ENCODE measurements around the gene PLD3. TPM values are rescaled to one million over a fixed set of nuclear protein-coding genes. Genes with fewer than 3 reads are reported as not detected.
A peak's percentile ranks its signal among the peaks of the same experiment; 100 is the strongest.

The PLD3 gene
- 100 to 1,000 TPM; 193 to 202 TPM for total RNA-seq
- long read RNA-seq, transcript PLD3-207 (13 exons, 2,140 nt) = major isoform, 11 of 135 reads
- long read RNA-seq, transcript PLD3-213 (3 exons, 750 nt) = minor isoform, 8 of 135 reads
- long read RNA-seq, partial matches to known transcripts = 35 of 135 reads
- long read RNA-seq, other reads (novel, unspliced or antisense) = 80 of 135 reads

DNA sequence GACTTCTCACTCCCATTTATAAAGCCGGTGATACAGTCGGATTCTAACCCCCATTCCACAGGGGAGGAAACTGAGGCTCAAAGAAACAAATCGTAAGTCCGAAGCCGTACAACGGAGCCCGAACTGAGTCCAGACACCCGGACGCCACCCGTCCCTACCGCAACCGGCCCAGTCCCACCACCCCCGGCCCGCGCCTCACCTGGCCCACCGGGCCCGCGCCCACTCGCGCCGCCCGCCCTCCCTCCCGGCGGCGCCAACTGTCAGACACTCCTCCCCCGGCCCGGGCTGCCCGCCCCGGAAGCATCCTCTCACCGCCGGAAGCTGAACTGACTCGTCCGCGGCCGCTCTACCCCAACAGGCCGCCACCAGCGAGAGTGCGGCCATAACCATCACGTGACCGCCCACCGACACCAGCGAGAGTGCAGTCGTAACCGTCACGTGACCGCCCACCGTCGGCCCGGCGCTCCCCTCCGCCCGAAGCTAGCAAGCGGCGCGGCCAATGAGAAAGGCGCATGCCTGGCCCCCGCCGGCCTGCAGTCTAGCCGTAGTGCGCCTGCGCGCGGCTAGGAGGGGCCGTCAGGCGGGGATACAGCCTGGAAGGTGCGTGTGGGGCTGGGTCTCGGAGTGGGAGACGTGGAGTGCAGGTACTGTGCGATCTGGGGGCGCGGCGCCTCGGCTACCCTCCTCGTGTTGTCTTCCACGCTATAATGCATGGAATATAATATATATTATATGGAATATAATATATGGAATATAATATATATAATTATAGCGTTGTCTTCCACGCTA lies at the start of gene PLD3, which contains the start of gene C19orf47:
Gene PLD3, plus strand, starts transcription at position 571 of the 789 bp plus-strand sequence. CDS start 17,789 bp downstream, outside the sequence.
Gene C19orf47, minus strand, starts transcription at position 273 of the 789 bp plus-strand sequence. CDS start 6,540 bp downstream, outside the sequence.
- ATAC-seq (peak; percentile 99), DNase-seq (peak; percentile 100)
- intact Hi-C loops (cut with DNase I) = no loop called here

DNA sequence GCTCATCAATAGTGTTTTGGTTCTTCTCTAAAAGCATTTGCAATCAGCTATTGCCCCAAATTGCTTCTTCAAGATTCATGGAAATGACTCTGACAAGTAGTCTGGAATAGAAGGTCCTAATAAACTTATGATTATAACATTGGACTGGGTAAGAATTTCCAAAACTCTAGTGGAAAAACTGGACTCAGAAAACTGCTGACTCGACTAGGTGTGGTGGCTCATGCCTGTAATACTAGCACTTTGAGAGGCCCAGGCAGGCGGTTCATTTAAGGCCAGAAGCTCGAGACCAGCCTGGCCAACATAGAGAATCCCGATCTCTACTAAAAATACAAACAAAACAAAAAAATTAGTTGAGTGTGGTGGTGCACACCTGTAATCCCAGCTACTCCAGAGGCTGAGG lies 47.8 kb upstream of the PLD3 start:
- no peak for DNase-seq
- intact Hi-C loops (cut with DNase I) = loop anchor here in 1 of 2 donors (10.0 kb wide), 2 partner anchors 224 to 294 kb away; no protein-coding TSS in a partner anchor
- no peak for ATAC-seq

GRCh38 chr19:40302224-40303011 lies 46.1 kb upstream of the PLD3 start:
- DNase-seq (no peak), ATAC-seq (no peak)
- intact Hi-C loops (cut with DNase I) = loop anchor here in 1 of 2 donors (10.0 kb wide), 2 partner anchors 222 to 292 kb away; no protein-coding TSS in a partner anchor

DNA sequence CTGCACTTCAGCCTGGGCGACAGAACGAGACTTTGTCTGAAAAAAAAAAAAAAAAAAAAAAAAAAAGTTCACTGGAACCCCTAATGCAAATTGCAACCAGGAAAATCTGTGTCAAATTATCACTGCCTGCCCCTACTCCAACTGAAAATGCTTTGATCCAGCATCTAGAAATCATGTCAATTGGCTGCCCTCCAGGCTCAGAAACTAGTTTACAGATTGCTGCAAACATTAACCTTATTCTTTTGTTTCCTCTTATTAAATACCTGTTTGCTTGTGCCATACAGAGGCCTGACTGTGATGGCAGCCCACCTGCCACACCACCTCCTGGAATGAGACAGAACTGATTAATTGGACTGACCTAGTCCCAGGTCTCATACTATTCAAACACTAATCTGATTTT lies 44.7 kb upstream of the PLD3 start:
- DNase-seq (no peak), ATAC-seq (no peak)
- intact Hi-C loops (cut with DNase I) = loop anchor here in 1 of 2 donors (10.0 kb wide), 2 partner anchors 221 to 291 kb away; no protein-coding TSS in a partner anchor

- intact Hi-C loops (cut with DNase I) = loop anchor here in 1 of 2 donors (10.0 kb wide), 2 partner anchors 220 to 290 kb away; no protein-coding TSS in a partner anchor
- ATAC-seq (no peak), DNase-seq (no peak)
Observed at GRCh38 chr19:40304306-40304705, 44.2 kb upstream of the PLD3 start.

DNA sequence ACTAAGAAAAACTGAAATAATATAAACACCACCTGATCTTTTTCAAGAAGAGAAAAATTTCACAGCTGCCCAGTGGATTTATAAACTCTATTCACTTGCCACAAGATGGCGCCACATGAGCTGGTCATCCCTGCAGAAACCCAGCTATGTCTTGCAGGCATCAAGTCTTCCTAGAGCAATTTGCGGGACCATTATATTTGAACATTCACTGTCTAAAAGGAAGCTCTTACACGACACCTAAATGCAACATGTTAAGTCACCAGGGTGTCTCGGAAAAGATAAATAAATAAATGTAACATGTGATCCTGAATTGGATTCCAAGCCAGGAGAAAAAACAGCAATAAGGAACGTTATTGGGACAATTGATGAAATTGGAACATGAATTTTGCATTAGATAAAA lies 43.1 kb upstream of the PLD3 start:
- intact Hi-C loops (cut with DNase I) = loop anchor here in 1 of 2 donors (10.0 kb wide), 2 partner anchors 219 to 289 kb away; no protein-coding TSS in a partner anchor
- ATAC-seq (peak; percentile 76 to 84), DNase-seq (peak; percentile 76)

DNA sequence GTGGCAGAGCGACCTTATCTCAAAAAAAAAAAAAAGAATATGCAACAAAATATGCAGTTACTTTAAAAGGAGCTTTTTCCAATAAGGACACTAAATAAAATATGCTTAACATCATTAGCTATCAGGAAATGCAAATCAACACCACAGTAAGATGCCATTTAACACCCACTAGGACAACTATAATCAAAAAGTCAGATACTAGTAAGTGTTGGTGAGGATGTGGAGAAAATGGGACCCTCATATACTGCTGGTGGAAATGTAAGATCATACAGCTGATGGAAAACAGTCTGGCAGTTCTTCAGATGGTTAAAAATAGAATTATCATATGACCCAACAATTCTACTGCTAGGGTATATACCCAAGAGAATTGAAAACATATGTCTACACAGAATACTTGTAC lies 38.8 kb upstream of the PLD3 start:
- ATAC-seq (no peak), DNase-seq (no peak)
- intact Hi-C loops (cut with DNase I) = loop anchor here in 1 of 2 donors (10.0 kb wide), 2 partner anchors 215 to 285 kb away; no protein-coding TSS in a partner anchor

DNA sequence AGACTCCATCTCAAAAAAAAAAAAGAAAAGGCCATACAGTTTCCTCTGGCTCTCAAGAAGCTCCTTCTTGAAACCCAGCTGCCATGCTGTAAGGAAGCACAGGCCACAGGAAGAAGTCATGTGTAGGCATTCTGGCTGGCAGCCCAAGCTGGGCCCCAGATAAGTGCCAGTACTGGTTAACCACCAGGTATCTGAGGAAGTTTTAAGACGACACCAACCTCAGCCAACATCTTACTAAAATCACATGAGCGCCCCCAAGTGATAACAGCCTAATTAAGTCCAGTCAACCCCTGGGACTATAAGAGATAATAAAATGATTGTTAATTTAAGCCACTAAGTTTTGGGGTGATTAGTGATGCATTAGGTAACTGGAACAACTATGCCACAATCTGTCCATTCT lies 36.0 kb upstream of the PLD3 start:
- intact Hi-C loops (cut with DNase I) = no loop called here
- DNase-seq (no peak), ATAC-seq (no peak)

GRCh38 chr19:40313229-40313983 lies 35.1 kb upstream of the PLD3 start:
- intact Hi-C loops (cut with DNase I) = no loop called here
- DNase-seq (no peak), ATAC-seq (no peak)

GRCh38 chr19:40314656-40315055 lies 33.8 kb upstream of the PLD3 start:
- no peak for DNase-seq
- intact Hi-C loops (cut with DNase I) = no loop called here
- ATAC-seq = no peak

DNA sequence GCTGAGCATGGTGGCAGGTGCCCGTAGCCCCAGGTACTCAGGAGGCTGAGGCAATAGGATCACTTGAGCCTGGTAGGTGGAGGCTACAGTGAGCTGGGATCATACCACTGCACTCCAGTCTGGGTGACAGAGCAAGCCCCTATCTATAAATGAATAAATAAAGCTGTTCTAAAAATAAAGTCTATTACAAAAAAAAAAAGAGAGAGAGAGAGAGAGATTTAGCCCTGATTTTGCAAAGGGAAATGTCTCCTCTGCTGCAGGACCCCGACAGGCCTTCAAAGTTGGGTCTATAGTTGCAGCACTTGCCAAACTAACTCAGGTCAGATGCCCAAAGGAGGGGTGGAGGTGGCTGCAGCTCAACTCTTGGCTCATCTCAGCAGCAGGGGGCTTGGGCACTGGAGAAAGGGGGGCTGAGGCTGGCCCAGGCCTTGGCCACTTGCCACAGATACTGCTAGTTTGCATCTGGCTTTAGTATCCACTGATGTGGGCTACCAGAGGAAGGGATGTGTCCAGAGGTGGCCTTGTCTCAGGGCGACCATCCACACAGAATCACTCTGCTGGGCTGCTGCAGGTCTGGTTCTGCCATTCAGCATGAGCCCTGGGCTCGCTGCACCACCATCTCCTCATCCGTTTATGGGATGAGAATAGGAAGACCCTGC lies 32.6 kb upstream of the PLD3 start:
- ATAC-seq (peak in 1 of 2 donors; percentile 14), DNase-seq (no peak)
- intact Hi-C loops (cut with DNase I) = no loop called here

- intact Hi-C loops (cut with DNase I) = no loop called here
- ATAC-seq = no peak
Observed at GRCh38 chr19:40317338-40317737, 31.2 kb upstream of the PLD3 start.

GRCh38 chr19:40320558-40320935 lies 27.9 kb upstream of the PLD3 start:
- no peak for DNase-seq
- no peak for ATAC-seq
- intact Hi-C loops (cut with DNase I) = no loop called here

More at GRCh38 chr19:40317338-40317737, 31.2 kb upstream of the PLD3 start:
- DNase-seq = no peak

DNA sequence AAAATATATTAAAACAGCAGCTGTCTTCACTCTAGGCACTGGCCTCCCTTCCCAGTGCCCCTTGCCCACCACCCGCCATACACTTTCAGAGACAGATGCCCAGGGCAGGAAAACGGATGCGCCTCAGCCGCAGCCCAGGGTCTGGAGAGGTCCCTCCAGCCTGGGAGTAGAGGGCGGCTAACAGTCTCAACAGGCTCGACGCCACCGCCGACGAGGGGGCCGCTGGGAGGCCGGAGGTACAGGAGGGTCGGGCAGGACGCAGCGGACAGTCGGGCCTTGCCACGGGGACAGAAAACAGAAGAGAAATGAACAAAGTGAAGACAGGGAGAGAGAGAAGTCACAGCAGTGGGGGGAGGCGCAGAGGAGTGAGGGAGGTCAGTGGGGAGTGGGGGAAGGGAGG lies 27.4 kb upstream of the PLD3 start:
- ATAC-seq = no peak
- intact Hi-C loops (cut with DNase I) = no loop called here

GRCh38 chr19:40321566-40322270 lies 26.8 kb upstream of the PLD3 start:
- DNase-seq (no peak), ATAC-seq (no peak)
- intact Hi-C loops (cut with DNase I) = no loop called here

More for the DNA sequence above, 27.4 kb upstream of the PLD3 start:
- no peak for DNase-seq

GRCh38 chr19:40322271-40322610 lies 26.3 kb upstream of the PLD3 start:
- intact Hi-C loops (cut with DNase I) = no loop called here
- DNase-seq (no peak), ATAC-seq (no peak)

GRCh38 chr19:40322951-40323615 lies 25.4 kb upstream of the PLD3 start:
- no peak for DNase-seq
- no peak for ATAC-seq
- intact Hi-C loops (cut with DNase I) = no loop called here
